GM12874 (cell line): ENCODE measurements around the gene PDCL3.

Source experiments
- CTCF ChIP-seq: IDR thresholded peaks from 2 replicates; pipeline ENCODE4 v1.5.1; 2011; ENCODE audit warnings: low read depth, mild to moderate bottlenecking, control low read depth, low read length, moderate library complexity; ENCODE audit not compliant: insufficient read depth

Gene PDCL3

DNA sequence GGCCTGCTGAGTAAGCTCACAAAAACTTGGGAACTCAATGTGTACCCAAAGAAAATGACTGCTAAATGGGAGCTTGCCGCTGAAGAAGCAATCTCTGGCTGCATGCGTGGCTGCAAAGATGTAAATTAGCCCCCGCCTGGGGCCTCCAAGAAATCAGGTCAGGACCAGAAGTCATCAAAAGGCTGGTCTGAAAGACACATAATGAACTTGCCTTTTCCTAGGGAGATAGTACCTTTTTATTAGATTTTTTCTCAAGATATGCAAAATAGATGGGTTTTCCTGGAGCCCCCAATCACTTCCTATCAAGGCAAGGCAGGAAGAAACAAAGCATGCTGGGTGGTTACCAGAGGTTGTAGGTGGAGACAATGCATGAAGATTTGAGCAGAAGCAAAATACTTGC lies 38.9 kb downstream of the PDCL3 start:
- TF ChIP-seq CTCF: no peak

DNA sequence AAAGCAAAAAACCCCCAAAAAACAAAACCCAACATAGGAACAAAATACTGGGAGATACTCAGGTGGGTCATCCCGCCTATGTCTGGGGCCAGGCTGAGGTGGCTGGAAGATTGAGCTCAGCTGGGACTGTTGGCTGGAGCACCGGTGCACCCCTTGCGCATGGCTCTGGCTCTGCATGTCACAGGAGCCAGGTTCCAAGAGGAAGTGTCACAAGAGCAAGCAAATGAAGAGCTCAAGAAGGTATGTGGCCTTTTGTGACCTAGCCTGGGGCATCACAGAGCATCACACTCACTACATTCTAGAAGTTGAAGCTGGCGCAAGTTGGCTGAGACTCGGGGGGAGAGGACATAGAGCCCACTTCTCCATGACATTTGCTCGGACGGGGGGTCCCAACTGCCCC lies 40.6 kb downstream of the PDCL3 start:
- TF ChIP-seq CTCF: no peak

- TF ChIP-seq CTCF: no peak
Measured at GRCh38 chr2:100603948-100604633, 41.3 kb downstream of the PDCL3 start.

- no peak for TF ChIP-seq CTCF
Measured at GRCh38 chr2:100606332-100606725, 43.5 kb downstream of the PDCL3 start.

- peak; percentile 77 for TF ChIP-seq CTCF
Measured at GRCh38 chr2:100606726-100607343, 44.0 kb downstream of the PDCL3 start.

- peak; percentile 70 for TF ChIP-seq CTCF
Measured at GRCh38 chr2:100610381-100610831, 47.6 kb downstream of the PDCL3 start.

DNA sequence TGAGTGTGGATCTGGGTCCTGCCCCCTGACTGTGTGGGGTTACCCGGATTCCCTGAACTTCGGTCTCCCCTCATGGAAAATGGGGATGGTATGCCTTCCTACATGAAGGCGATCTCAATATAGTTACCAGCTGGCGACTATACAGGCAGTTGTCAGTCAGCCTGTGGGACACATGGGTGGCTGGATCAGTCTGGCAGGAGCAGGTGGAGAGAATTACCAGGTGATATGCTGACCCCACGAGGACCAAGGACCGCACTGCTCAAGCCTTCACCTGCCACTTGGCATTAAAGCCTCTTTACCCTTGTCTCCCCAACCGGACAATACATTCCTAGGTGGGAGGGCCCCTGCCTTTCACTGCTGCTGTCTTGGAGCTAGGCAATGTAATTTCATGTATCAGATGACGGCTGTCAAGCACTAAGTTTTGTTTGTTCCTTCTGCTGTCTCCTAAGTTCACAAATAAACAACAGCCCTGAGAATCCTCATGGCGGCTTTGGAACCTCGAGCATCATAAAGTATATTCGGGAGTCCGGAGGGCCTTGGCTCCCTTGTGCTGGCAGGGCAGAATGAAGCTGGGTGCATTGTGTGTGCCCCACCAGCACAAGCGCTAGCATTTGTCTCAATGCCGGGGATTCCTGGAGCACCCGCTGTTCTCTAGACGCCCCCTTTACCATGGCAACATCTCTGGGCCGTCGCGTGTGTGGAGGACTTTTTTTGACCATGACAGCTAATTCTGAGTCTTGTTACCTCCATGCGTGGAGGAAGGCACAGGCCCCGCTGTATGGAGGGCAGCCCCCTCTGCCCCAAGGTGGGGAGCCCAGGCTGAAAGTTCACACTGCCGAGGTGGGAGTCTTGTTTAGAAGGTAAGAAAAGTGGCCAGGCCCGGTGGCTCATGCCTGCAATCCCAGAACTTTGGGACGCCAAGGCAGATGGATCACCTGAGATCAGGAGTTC lies 48.6 kb downstream of the PDCL3 start:
- no peak for TF ChIP-seq CTCF
